Trophoblast cell (in vitro differentiated cells and primary cell): ENCODE data around the gene FSTL3.

ENCODE experiments used
- DNase-seq, 2 donors: peaks; one replicate each; pipeline ENCODE4 v3.0.0-alpha.2; 2016
- H2AFZ ChIP-seq: 2 replicates; pipeline ENCODE4 v1.6.1; 2013; ENCODE audit warnings: low read length, moderate library complexity, mild to moderate bottlenecking; ENCODE audit not compliant: insufficient read depth, poor library complexity
- H2AK5ac ChIP-seq: 2 replicates; pipeline ENCODE4 v1.6.1; 2013; ENCODE audit warnings: mild to moderate bottlenecking, low read length
- H2BK120ac ChIP-seq: 2 replicates; pipeline ENCODE4 v1.6.1; 2013; ENCODE audit warnings: low read length, mild to moderate bottlenecking, moderate library complexity; ENCODE audit not compliant: insufficient read depth, poor library complexity
- H2BK12ac ChIP-seq: 2 replicates; pipeline ENCODE4 v1.6.1; 2013; ENCODE audit warnings: mild to moderate bottlenecking, low read length, moderate library complexity
- H2BK5ac ChIP-seq: 2 replicates; pipeline ENCODE4 v1.6.1; 2013; ENCODE audit warnings: low read length, low read depth, moderate library complexity, mild to moderate bottlenecking; ENCODE audit not compliant: poor library complexity
- H3K14ac ChIP-seq: 2 replicates; pipeline ENCODE4 v1.6.1; 2013; ENCODE audit warnings: mild to moderate bottlenecking, low read length
- H3K18ac ChIP-seq: 2 replicates; pipeline ENCODE4 v1.6.1; 2013; ENCODE audit warnings: mild to moderate bottlenecking, low read length
- H3K23ac ChIP-seq: 2 replicates; pipeline ENCODE4 v1.6.1; 2013; ENCODE audit warnings: low read length
- H3K27ac ChIP-seq: 2 replicates; pipeline ENCODE4 v1.5.1; 2013; ENCODE audit warnings: low read depth, mild to moderate bottlenecking, inconsistent platforms, low read length, moderate library complexity
- H3K27me3 ChIP-seq: 2 replicates; pipeline ENCODE4 v1.6.1; 2013; ENCODE audit warnings: inconsistent platforms, mild to moderate bottlenecking, low read length, moderate library complexity; ENCODE audit not compliant: insufficient read depth
- H3K36me3 ChIP-seq, 2 experiments: 1 replicate in 1 of 2; 2 replicates in 1 of 2; pipeline ENCODE4 v1.6.1; 2013; ENCODE audit warnings: low read length in 2 of 2, mild to moderate bottlenecking in 2 of 2, moderate library complexity in 1 of 2; ENCODE audit not compliant: insufficient read depth in 2 of 2, control insufficient read depth in 1 of 2
- H3K4ac ChIP-seq: 2 replicates; pipeline ENCODE4 v1.6.1; 2013; ENCODE audit warnings: low read depth, mild to moderate bottlenecking, low read length, moderate library complexity
- H3K4me1 ChIP-seq, 2 experiments: 1 replicate in 1 of 2; 2 replicates in 1 of 2; pipeline ENCODE4 v1.6.1; 2013; ENCODE audit warnings: low read length in 2 of 2, mild to moderate bottlenecking in 2 of 2, moderate library complexity in 1 of 2; ENCODE audit not compliant: insufficient read depth in 2 of 2, control insufficient read depth in 1 of 2
- H3K4me2 ChIP-seq: 2 replicates; pipeline ENCODE4 v1.6.1; 2013; ENCODE audit warnings: inconsistent platforms, mild to moderate bottlenecking, low read length, moderate library complexity
- H3K4me3 ChIP-seq: 2 replicates; pipeline ENCODE4 v1.5.1; 2013; ENCODE audit warnings: mild to moderate bottlenecking, low read depth, low read length, inconsistent platforms
- H3K79me1 ChIP-seq: one replicate; pipeline ENCODE4 v1.6.1; 2013; ENCODE audit warnings: low read length
- H3K79me2 ChIP-seq: 2 replicates; pipeline ENCODE4 v1.6.1; 2013; ENCODE audit warnings: low read length, mild to moderate bottlenecking; ENCODE audit not compliant: control insufficient read depth, insufficient read depth, poor library complexity
- H3K9ac ChIP-seq: 2 replicates; pipeline ENCODE4 v1.6.1; 2013; ENCODE audit warnings: mild to moderate bottlenecking, low read length
- H3K9me3 ChIP-seq: 2 replicates; pipeline ENCODE4 v1.6.1; 2013; ENCODE audit warnings: low read depth, mild to moderate bottlenecking, control low read depth, inconsistent platforms, low read length; ENCODE audit not compliant: insufficient read depth
- H4K12ac ChIP-seq: 2 replicates; pipeline ENCODE4 v1.6.1; 2013; ENCODE audit warnings: low read depth, mild to moderate bottlenecking, low read length, moderate library complexity
- H4K8ac ChIP-seq: 2 replicates; pipeline ENCODE4 v1.6.1; 2013; ENCODE audit warnings: low read depth, mild to moderate bottlenecking, low read length, moderate library complexity
- H4K91ac ChIP-seq: one replicate; pipeline ENCODE4 v1.6.1; 2013; ENCODE audit warnings: low read depth, mild to moderate bottlenecking, low read length, moderate library complexity
- WGBS: extraction: QIAGEN DNeasy Blood & Tissue Kit; methylation state at CpG from one replicate; pipeline ENCODE4 v1.1.7; 2013; ENCODE audit warnings: missing lambda C conversion rate; ENCODE audit not compliant: insufficient read length, insufficient coverage; ENCODE audit errors: extremely low coverage; 5-methylcytosine and 5-hydroxymethylcytosine counted together

Gene FSTL3

DNA sequence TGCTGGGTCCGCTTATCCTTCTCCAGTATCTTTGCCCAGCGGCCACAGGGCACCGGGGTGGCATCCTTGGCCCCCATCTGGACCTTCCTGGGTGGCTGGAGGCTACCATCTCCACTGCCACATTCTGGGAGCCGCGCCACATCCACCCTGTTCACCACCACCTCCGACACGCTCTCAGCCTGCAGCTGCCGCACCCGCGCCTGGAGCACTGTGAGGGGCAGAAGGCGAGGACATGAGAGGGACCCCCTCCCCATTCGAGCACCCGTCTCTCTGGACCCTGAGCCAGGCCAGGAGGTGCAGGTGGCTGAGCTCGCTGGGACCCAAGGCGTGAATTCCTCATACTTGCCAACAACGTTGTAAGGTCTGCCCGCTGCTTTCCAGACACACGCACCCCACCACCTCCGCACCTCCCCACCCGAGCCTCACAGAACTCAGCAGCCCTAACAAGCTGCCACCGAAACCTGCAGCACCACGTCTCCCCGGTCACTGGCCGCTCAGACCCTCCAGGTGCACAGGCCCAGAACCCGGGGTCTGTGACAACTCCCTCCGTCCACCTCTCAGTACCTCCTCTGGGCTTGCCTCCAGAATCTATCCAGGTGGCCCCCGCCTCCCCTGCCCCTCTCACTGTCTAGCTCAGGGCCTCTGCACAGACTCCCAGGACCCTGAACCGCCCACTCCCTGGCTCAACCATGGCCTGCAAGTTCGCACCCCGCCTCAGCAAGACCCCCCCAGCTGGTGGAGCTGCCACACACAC is 46.1 kb upstream of the FSTL3 start:
- Histone ChIP-seq H2AK5ac (no peak overlapping the region), H3K9ac (no peak overlapping the region), H3K18ac (no peak overlapping the region), H2BK120ac (no peak overlapping the region), H2AFZ (no peak overlapping the region), H2BK12ac (no peak overlapping the region), H3K4me3 (no peak overlapping the region), H3K27me3 (no peaks in the 10 kb centered on the region), H3K23ac (no peak overlapping the region), H3K4me2 (no peak overlapping the region), H4K8ac (no peak overlapping the region), H3K4me1 (peaks cover 12 to 17% of the 10 kb centered on the region in 2 experiments), H4K12ac (no peak overlapping the region), H4K91ac (no peak overlapping the region), H3K14ac (no peak overlapping the region), H2BK5ac (no peak overlapping the region), H3K27ac (no peak overlapping the region), H3K9me3 (peaks cover 2% of the 10 kb centered on the region), H3K36me3 (peaks cover 20 to 25% of the 10 kb centered on the region in 2 experiments), H3K79me1 (peaks cover 10% of the 10 kb centered on the region), H3K4ac (no peak overlapping the region), H3K79me2 (peaks cover 9% of the 10 kb centered on the region)
- no peak for DNase-seq
- WGBS, result no CpG with 5 or more reads among the region's 30 CpGs

- Histone ChIP-seq H2AFZ (peak overlapping the region; percentile 91), H3K18ac (peak overlapping the region; percentile 77), H3K4me1 (peaks cover 14 to 20% of the 10 kb centered on the region in 2 experiments), H4K8ac (peak overlapping the region; percentile 95), H2BK120ac (peak overlapping the region; percentile 74), H4K91ac (peak overlapping the region; percentile 76), H3K79me2 (peaks cover 9% of the 10 kb centered on the region), H2AK5ac (peak overlapping the region; percentile 92), H4K12ac (peak overlapping the region; percentile 97), H3K27ac (peak overlapping the region; percentile 62), H3K14ac (peak overlapping the region; percentile 94), H3K4ac (peak overlapping the region; percentile 88), H3K79me1 (peaks cover 10% of the 10 kb centered on the region), H2BK5ac (peak overlapping the region; percentile 57), H2BK12ac (no peak overlapping the region), H3K9me3 (peaks cover 2% of the 10 kb centered on the region), H3K9ac (peak overlapping the region; percentile 79), H3K27me3 (no peaks in the 10 kb centered on the region), H3K4me3 (peak overlapping the region; percentile 82), H3K23ac (no peak overlapping the region), H3K4me2 (peak overlapping the region; percentile 97), H3K36me3 (peaks cover 12 to 19% of the 10 kb centered on the region in 2 experiments)
- peak; percentile 38 to 58 for DNase-seq
- no CpG with 5 or more reads among the region's 35 CpGs for WGBS
Observed at GRCh38 chr19:632579-633067, 43.6 kb upstream of the FSTL3 start.

DNA sequence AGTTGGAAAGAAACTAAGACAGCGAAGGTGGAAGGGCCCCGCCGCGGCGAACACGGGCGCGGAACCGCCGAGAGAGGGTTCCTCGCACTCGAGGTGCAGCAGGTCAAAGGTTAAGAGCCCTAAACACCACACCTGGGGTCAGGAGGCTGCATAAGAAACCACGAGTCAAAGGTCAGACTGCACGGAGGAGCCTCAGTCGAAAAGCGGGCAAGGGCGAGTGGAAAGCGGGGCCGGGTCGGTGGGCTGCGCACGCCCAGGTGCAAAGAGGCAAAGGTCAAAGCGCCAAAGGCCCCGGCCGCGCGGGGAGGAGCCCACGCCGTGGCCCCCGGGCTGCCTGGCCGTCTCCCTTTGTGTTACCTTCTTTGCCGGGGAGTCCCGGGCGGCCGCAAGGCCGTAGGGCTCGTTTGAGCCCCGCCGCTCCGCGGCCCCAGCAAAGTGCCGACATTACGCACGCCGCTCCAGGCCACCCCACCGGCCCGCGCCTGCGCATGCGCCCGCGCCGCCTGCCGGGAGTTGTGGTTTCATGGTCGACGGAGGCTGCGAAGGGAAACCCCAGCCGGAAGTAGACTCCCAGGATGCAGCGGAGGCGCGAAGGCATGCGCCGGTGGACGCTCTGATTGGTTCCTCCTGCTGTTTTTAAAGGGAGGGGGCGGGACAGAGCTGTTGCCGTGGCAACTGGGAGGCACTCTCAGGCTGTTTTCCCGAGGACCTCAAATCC is 43.0 kb upstream of the FSTL3 start, which contains the start of gene POLRMT:
TSS of gene POLRMT (minus strand) at position 470 of the 718 bp plus-strand sequence. CDS start at position 445, 25 bp downstream.
- H3K9ac ChIP-seq, result peak within 1 kb of the TSS; percentile 79
- H2BK5ac ChIP-seq, result peak within 1 kb of the TSS; percentile 57
- peak within 1 kb of the TSS; percentile 92 for H2AK5ac ChIP-seq
- peak; percentile 99 for DNase-seq
- peaks cover 14 to 20% of the 10 kb centered on the region in 2 experiments for H3K4me1 ChIP-seq
- H3K18ac ChIP-seq, result peak within 1 kb of the TSS; percentile 77
- H3K23ac ChIP-seq, result no peak within 1 kb of the TSS
- H3K27ac ChIP-seq, result peak within 1 kb of the TSS; percentile 62
- H3K4ac ChIP-seq, result peak within 1 kb of the TSS; percentile 88
- peak within 1 kb of the TSS; percentile 82 for H3K4me3 ChIP-seq
- peak within 1 kb of the TSS; percentile 94 for H2AFZ ChIP-seq
- peaks cover 2% of the 10 kb centered on the region for H3K9me3 ChIP-seq
- peak within 1 kb of the TSS; percentile 97 for H3K4me2 ChIP-seq
- peak within 1 kb of the TSS; percentile 74 for H2BK120ac ChIP-seq
- H4K12ac ChIP-seq, result peak within 1 kb of the TSS; percentile 97
- H4K8ac ChIP-seq, result peak within 1 kb of the TSS; percentile 95
- peaks cover 9 to 15% of the 10 kb centered on the region in 2 experiments for H3K36me3 ChIP-seq
- H2BK12ac ChIP-seq, result peak within 1 kb of the TSS; percentile 46
- peak within 1 kb of the TSS; percentile 76 for H4K91ac ChIP-seq
- peak within 1 kb of the TSS; percentile 94 for H3K14ac ChIP-seq
- H3K79me1 ChIP-seq, result peaks cover 10% of the 10 kb centered on the region
- WGBS, result no CpG with 5 or more reads among the region's 67 CpGs
- H3K79me2 ChIP-seq, result peaks cover 9% of the 10 kb centered on the region
- no peaks in the 10 kb centered on the region for H3K27me3 ChIP-seq
